COR-L47 (cell line): Measurements from ENCODE around the gene PEX10.

Experiments
- DNase-seq: peaks from one replicate; lab custom pipeline; 2025; lab: John Stamatoyannopoulos, UW

Gene PEX10

DNA sequence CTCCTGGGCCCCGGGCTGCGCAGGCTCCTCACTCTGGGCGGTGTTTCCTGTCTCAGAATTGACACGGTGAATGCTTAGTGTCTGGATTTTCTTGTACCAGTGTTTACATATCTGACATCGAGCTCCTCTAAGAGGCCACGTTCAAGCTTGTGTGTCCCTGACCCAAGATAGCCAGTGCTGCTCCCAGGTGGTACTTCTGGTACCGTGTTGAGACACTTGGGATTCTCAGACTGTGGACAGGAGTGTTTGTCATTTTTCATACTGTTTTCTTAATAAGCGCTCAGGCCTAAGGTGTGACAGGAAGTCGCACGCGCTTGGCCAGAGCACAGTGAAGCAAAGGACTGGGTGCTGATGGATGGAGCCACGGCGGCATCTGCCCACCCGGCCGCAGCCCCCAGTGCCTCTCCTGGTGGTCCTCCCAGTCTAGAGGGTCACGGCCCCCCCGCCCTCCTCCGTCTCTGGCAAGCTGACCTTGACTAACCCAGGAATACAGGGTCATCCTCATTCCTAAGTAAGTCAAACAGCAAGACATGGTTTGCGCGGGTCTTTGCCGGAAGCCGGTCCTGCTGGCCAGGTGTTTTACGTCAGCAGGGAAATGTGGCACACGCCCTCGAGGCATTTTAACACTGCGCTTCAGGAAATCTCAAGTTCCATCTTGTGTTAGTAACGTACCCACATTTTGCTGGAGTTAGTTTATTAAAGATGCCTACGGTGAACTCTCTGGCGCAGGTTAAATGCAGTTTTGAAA is 8.0 kb downstream of the PEX10 start:
- no peak for DNase-seq

DNA sequence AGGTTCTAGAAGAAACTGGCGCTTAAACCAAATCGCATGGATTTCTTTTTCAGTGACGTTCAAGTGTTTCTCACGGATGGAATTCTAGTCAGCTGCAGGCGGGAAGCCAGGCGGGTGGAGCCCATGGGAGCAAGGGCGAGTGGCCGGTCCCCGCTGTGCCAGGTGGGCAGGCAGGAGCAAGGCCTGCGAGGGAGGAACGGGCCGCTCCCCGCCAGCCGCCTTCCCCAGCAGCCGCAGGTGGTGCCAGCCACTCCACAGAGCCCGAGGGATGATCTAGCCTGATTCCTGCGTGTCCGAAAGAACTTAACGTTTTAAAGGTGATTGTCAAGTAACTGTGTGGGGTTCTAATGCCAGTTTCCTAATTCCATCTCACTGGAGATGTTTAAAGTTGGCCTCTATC is 9.1 kb downstream of the PEX10 start:
- no peak for DNase-seq

DNA sequence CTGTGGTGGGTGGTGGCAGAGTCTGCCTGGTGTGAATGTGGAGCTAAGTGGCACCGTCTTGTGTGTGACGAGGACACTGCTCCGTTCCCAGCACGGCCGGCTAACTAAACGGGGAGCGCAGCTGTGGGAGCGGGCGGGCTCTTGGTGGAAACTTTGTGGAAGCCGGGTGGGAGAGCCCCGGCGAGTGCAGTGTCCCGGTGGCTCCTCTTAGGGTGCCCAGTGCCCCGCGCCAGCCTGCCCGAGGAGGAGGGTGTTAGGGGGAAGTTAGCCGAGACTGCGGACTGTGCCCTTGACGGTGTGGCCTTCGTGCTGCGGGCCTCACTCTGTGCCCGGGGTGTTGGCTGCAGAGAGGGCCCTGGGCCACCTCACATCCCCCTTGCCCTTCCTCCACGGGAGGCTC is 9.9 kb downstream of the PEX10 start:
- no peak for DNase-seq

DNA sequence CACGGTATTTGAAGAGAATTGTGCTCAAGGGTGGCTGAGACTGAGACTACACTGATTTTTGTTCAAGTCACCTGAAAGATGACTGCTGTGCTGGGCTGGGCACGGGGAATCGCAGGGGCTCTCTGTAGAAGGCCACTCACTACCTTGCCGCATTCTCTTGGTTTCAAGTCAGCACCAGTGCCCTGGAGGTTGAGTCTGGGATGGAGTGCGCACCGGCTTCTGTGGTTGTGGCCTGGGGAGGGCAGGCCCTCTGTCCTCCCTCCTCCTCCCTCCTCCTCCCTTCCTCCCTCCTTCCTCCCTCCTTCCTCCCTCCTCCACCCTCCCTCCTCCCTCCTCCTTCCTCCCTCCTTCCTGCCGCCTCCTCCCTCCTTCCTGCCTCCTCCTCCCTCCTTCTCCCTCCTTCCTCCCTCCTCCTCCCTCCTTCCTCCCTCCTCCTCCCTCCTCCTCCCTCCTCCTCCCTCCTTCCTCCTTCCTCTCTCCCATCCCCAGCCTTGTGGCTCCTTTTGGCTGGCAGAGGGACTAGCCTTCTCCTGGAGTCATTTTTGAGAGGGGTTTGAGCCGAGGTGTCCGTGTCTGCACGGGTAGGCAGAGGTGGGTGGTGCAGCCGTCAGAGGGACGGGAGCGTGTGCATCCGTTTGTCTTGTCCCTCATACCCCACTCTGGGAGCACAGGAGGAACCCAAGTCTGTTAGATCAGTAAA is 11.3 kb downstream of the PEX10 start:
- no peak for DNase-seq

DNA sequence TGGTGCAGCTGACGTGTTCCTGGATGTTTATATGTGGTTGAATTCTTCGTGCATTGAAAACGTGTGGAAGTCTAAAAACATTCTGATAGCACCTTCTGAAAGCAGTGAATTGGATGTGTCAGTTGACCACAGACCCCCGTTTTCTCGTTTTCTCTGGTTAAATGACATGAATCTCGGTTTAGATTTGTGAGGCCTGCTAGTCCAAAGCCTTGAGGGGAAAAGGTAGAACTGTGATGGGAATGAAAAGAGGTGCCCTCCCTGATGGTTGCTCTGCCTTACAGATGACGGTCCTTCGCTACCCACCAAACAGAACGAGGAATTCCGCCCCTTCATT is 11.8 kb downstream of the PEX10 start:
- DNase-seq, result no peak

DNA sequence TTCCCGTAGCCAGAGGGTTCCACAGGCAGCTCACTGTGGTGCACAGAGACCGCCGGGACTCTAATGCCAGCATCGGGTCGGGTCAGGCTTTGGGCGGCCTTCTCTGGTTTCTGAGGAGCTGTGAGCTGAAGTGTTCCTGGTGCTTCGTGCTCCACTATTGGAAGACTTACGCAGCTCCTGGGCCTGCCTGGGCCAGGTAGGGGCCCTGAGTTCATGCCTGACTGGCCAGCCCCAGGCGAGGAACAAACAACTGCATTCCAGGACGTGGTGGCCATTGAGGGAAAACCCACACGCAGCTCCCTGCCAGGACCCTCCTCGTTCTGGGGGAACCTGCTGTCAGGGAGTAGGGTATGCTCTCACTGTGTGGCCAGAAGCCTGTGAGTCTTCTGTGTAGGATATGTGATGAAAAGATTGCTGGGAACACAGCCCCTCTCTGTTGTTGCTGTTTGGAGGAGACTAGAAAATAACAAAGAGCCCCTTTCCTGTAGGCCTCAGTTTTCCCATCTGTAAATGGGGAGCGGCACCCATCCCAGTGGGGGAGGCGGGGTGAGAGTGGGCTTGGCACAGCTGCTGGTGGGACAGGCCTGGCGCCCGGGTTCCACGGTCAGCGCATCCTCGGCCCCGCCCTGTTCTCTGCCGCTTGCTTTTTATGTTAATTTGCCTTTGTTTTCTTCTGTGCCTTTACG is 12.3 kb downstream of the PEX10 start:
- DNase-seq, result no peak

DNA sequence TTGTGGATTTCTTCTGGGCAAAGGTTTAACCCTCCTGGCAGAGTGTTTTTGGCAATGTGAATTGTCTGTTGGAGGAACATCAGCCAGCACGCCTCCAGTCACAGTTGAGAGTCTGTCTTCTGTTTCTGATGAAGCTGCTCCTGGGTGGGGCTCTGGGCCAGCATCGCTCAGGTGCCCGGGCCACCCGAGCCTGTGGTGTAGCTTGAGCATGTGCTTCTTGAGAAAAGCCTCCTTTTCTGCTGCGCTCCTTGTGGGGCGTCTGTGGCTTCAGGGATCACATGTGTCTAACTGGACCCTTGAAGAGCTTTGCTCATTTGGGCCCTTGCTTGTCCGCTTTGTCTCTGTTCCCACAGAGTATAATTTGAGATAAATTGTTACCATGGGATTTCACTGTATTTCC is 13.5 kb downstream of the PEX10 start:
- DNase-seq, result no peak

DNA sequence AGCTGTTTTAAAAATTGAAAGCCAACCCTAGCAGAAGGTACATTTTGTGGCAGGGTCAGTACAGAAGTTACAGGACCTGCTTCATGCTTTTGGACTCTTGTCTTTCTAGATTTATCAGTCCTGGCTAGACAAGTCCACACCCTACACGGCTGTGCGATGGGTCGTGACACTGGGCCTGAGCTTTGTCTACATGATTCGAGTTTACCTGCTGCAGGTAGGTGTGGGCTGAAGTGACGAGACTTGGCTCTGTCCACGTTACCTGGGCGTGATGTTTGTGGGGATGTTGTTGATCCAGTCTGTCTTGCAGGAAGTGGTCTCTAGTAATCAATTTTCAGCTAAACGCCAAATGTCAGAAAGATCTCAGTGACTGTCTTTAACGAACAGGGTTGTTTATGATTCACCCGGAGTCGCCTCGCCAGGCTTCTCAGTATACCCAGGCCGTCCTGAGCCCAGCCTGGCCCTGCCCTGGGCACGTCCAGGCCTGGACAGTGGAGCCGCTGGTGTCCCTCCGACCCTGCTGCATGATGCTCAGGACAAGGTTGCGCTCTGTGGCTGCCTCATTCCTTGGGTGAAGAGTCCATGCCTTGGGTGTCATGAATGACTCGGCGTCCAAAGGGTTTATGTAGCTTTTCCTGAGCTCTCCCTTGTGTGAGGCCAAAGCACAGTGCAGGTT is 15.2 kb downstream of the PEX10 start:
- DNase-seq, result no peak

DNA sequence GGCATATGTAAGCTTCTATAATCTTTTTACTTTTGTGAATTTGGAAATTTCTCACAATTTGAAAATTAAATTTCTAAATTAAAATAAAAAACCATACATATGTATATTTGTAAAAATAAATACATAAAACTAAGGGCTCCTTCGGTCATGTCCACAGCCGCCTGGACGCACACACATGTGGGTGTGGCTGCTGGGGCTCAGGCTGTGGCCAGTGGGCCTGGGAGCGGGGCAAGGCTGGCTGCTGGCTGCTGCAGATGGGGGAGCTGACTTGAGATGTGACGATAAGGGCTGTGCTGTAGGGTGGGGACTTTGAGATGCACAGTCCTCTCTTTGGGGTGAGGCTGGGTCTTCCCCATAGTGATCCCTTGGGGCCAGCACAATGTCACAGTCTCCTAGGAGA is 15.9 kb downstream of the PEX10 start:
- DNase-seq, result no peak

DNA sequence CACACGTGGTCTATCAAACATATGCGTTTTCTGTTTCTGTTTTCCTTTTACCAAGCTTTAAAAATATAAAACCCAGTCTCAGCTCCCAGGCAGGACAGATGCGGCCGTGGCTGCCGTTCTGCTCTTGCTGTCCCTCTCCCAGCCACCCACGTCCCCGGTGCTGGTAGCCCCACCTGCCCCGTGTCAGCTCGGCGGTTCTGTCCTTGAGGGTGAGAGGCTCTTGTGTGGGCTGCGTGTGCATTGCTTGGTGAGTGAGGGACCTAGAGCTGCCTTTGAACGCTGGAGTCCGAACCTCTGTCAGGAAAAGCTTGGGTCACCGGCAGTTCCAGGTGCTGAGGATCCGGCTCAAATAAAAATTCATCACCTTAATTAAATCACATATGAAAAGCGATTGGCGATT is 16.3 kb downstream of the PEX10 start:
- no peak for DNase-seq

DNA sequence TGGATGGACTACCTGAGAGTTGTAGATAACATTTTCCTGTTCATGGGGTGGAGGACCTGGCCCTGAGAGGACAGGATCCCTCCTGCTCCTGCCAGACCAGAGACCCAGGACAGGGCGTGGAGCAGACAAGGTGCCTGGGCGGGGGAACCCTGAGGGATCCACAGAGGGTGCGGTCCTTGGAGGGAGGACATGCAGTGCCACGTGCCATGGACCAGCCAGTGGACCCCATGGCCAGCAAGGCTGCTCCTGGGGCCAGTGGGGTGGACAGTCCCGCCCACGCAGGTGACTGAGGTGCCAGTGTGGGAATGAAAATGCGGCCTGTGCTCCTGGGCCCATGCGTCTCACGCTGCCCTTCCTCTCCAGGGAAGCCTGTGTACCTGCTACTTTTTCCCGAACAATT is 17.1 kb downstream of the PEX10 start:
- DNase-seq, result no peak

DNA sequence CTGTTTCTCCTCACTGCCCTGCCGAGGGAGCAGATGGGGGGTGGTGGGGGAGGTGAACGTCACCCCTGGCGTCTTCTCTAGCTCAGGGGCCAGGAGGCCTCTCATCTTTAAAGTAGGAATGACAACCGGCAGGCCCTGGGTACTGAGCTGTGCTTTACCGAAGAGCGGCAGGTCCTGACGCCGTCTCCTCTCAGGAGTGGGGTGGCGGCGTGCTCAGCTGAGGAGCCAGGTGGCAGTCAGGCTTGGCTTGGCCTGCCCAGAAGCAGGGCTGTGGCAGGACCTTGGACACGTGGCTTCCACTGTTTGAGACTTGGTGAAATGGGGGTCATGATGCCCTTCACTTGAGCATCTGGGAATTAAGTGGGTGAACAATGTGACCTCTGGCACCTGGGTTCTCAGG is 17.6 kb downstream of the PEX10 start:
- DNase-seq, result no peak

DNA sequence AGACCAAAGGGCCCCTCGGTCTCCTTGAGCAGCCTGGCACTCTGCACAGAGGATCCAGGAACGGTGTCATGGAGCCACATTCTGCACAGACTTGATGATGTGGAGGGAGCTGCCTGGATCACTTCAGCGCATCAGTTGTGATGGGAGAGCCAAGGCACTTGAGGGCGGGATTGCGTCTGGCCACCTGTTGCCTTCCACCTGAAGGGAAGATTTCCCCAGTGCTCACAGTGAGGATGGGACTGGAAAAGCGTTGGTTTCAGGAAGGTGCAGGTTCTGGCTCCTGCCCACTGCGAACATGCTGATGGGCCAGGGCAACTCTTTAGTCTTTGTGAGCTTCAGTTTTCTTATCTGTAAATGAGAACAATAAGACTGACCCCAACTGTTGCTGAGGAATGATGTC is 18.1 kb downstream of the PEX10 start:
- DNase-seq, result no peak

DNA sequence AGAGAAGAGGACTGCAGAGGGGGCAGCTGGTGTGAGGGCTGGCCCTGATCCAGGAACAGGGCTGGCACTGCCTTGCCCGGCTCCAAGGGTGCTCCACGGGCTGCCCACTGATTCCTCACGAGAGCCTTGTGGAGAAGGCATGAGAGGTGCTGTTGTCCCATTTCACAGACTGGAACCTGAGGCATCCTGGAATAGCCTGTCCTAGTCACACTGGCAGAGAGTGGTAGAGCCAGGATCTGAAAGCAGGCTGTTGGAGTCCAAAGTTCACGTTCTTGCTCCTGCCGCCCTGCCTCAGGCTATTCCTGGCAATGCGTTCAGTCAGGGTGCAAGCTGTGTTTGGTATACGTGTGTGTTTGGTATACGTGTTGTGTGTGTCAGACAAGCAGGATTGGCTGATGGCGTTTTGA is 18.9 kb downstream of the PEX10 start:
- no peak for DNase-seq

DNA sequence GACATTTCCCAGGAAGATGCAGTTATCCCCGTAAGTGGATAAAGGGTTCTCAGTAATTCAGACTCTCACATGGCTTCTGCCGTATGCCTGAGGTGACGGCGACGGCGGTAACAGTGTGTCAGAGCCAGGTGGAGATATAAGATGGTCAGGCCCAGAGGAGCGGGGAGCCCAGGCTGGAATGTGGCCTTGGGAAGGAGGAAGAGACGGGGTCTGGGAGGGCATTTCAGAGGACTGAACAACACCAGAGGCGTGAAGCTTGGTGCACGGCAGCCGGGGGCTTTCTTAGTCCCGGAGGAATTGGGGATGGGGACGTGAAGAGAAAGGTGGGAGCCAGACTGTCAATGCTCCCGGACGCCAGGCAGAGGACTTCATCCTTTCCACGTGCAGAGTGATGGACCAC is 19.7 kb downstream of the PEX10 start:
- DNase-seq, result no peak

DNA sequence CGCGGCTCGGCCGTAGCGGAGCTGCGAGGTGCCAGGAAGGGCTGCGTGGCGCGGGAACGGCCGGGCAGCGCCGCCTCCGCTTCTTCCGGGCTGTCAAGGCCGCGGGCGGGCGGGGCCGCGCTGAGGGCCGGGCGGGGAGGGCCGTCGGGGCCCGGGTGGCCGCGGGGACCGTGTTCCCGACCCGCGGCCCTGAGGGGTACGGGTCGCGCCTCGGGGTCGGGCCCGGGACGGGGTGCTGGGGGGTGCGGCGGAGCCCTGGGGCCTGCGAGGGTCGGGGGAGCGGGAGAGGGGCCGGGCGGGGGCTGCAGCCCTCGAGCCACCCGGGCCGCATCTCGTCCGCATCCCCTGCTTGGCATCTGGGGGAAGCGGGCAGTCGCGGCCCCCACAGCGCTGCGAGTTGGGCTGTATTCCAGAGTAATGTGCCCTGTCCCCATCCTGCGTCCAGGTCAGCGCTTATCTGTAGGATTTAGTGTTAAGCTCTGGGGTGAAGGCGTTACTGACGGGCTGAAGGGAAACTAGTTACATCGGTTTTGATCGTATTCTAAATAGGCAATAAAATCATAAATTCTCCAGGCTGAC is 20.3 kb downstream of the PEX10 start:
- no peak for DNase-seq

DNA sequence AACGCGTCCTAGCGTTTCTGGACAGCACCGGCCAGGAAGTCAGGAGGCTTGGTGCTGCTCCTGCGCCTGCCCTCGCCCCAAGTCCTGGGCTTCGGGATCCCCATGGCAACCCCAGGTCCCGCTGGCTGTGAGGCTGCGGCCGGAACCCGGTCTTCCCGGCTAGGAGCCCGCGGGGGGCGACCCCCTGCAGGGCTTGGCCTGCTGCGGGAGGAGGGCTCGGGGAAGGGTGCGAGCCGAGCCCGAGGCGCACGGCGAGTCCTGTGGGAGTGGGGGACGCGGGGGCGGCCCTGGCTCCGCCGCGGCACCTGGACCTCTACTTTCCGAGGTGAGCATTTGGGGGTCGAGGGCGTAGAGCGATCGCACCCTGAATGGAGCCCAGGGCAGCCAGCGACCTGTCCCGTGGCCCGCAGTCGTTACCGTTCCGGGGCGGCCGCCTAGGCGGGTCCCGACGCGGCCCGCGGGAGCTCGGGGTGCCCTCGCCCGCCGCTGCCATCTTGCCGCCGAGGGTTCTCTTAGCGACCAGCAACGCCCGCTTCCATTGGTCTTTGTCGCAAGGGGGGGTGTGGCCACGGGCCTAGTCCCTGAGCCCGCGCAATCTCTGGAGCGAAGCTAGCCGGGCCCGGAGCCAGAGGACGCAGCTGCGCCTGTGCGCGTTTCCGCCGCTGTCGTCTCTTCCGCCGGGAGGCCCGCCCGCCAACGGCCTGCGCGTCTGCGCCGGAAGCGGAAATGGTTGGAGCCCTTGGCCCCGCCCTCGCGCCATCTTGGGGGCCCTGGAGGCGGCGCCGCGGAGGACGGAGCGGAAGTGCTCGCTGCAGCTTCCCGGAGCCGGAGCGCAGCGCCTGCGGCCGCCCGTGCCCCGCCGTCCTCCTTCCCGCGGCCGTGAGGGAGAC is 21.1 kb downstream of the PEX10 start, which contains the start of the genes MORN1 and RER1:
TSS of gene MORN1 (minus strand) at position 514 of the 890 bp plus-strand sequence. CDS start at position 493, 21 bp downstream.
TSS of gene RER1 (plus strand) at position 801 of the 890 bp plus-strand sequence. CDS start 3,950 bp downstream, outside the sequence.
- peak; percentile 99 for DNase-seq

DNA sequence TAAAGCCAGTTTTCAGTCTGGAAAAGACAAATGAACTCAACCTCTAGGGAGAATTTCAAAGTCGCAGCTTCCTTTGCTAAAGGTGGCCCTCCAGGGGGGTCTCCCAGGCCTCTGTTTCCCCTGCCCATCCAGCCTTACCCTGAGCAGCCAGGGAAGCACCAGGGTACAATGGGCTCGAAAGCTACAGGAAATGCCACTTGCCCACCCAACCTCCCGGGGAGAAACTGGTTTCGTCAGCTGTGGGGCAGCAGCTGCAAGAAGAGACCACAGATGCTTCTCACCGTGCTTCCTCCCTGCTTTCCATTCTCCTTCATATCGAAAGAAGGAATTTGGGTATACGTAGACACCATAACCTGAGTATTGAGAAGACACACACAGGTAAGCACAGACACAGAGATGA is 22.7 kb downstream of the PEX10 start:
- DNase-seq, result no peak

DNA sequence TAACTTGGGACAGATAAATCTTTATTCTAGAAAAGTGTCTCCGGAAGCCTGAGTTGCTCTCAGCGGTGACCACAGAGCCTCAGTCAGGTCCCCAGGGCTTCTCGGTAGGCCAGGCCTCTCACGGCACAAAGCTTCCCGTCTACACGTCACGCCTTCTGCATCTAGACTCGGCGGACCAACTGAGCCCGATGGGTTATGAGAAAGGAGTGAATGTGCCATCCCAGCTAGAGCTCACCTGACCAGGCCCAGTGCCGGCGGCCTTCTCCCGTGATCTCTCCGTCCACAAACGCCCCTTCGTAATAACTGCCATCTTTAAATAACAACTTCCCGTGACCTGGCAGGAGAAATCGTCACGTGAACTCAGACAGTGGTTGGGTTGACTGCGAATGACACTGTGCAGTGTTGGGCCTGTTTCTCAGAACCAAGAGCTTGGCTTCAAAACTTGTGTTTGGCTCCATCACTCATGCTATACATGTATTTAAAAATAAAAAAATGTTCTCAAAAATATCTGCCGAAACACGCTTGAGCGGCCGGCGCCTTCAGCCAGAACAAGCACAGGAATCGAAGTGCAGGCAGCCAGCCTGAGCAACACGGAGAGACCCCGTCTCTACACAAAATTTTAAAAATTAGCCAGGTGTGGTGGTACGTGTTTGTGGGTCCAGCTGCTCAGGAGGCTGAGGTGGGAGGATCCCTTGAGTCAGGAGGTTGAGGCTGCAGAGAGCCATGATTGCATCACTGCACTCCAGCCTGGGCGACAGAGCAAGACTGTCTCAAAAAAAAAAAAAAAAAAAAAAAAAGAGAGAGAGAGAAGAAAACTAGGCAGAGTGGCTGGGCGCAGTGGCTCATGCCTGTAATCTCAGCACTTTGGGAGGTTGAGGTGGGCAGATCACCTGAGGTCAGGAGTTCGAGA is 24.1 kb downstream of the PEX10 start:
- no peak for DNase-seq
